Uterus (tissue), 2 donors: ENCODE data around the gene FUBP1.

Source experiments
- CTCF ChIP-seq, 4 experiments: fragments of 200-600 bp in 2 of 4; fragments of 450-650 bp in 2 of 4; sonication (generic) in 2 of 4; IDR thresholded peaks; one replicate each; pipeline ENCODE4 v1.5.1; 2016 to 2019; ENCODE audit warnings: antibody characterized with exemption in 4 of 4, mild to moderate bottlenecking in 2 of 4, moderate library complexity in 1 of 4
- POLR2A ChIP-seq, 2 donors: fragments of 450-650 bp; IDR thresholded peaks; one replicate each; pipeline ENCODE4 v1.6.1; 2016; ENCODE audit warnings: antibody characterized with exemption in 2 of 2, mild to moderate bottlenecking in 1 of 2, moderate library complexity in 1 of 2

- TF ChIP-seq CTCF (IDR thresholded peaks at IDR 0.05) (no peak), POLR2A (IDR thresholded peaks at IDR 0.05) (no peak)
Observed at GRCh38 chr1:77954521-77954920, 24.4 kb downstream of the FUBP1 start.
